HUDEP-2 (cell line): Measurements from ENCODE around the gene DMRTC2.

Source experiments
- DNase-seq, 76 experiments: peaks; one replicate each; lab custom pipeline; 2025; ENCODE audit not compliant: unreplicated experiment in 76 of 76; lab: John Stamatoyannopoulos, UW

DMRTC2 gene

DNA sequence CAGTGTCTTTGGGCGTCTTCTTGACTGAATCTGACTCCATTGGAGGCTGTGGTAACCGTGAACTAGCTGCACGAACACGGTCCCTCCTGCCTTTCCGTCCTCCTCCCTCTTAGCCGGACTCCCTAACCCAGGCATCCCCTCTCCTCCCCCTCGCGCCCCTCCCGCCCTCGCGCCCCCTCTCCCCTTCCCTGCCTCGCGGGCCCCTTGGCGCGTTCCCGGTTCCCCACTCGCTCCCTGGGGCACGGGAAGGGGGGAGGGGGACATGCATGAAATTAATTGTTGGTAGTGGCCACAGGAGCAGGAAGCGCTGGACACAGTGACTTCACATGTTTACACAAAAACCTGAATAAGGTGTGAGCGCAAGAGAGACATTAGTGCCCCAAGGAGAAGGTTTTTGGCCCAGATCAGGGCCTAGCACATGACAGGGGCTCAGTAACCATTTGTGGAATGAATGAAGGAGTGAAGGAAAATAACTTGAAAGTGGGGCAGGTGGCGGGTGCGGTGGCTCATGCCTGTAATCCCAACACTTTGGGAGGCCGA is 279 bp downstream of the DMRTC2 start:
- DNase-seq: no peak

DNA sequence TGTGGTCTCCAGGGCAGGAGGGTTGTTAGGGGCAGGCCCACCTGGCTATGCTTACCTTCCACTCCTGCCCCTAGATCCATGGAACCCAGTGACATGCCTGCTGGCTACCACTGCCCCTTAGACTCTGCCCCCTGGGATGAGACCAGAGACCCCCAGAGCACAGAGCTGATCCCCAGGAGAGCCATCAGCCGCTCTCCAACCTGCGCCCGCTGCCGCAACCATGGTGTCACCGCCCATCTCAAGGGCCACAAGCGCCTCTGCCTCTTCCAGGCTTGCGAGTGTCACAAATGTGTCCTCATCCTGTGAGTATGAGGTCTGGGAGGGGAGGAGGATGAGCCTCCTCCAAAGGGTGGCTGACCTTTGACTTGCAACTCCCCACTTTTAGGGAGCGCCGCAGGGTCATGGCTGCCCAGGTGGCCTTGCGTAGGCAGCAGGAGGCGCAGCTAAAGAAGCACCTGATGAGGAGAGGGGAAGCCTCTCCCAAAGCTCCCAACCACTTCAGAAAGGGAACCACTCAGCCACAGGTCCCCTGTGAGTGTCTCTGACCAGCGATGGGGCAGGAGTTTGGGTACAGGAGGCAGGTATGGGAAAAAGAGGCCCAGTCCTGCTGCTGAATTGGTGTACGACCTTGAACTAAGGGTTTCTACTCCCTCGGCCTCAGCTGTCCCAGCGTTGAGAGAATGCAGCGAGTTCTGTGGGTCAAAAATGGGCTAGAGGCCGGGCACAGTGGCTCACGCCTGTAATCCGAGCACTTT is 2.7 kb downstream of the DMRTC2 start:
- no peak for DNase-seq

DNA sequence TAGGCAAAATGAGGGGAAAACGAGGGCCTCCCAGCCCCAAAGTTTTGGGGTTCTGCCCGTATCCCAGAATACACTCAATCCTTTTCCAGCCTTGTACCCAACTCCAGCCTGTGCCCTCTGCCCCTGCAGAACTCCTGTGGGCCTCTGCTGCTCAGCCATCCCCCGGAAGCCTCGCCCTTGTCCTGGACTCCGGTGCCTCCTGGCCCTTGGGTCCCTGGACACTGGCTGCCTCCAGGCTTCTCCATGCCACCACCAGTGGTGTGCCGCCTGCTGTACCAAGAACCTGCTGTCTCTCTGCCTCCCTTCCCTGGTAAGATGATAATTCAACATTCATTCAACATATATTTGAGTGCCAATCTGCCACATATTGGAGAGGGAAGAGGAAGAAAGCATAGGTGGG is 3.8 kb downstream of the DMRTC2 start:
- DNase-seq: no peak

DNA sequence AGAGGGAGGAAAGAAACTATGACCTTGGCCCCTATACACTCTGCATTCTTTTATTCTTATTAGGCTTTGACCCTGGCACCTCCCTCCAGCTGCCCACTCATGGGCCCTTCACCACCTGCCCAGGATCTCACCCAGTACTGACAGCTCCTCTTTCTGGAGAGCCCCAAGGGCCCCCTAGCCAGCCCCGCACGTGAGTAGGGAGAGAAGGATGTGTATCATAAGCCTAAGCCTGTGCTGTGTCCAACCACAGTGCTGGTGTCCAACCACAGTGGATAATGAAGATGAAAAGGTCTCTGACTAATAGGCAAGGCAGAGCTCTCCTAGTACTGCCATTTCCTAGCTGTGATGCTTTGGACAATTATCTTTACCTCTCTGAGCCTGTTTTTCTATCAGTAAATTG is 4.2 kb downstream of the DMRTC2 start:
- DNase-seq: no peak

DNA sequence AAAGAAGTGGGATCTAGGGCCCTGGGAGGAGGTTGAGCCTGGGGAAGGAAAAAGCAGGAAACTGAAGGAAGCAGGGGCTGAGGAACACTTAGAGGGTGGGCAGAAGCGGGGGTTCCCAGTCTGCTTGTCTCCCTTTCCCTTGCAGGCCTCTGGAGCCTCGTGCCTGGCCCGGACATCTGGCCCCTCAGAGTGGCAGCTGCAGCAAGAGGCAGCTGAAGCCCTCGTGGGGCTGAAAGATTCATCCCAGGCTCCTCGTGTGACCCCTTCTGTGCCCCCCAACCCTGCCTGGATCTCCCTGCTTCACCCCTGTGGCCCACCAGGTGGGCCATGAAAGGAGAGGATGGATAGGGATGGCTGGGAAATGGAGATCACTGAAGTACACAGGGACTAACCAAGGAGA is 5.5 kb downstream of the DMRTC2 start:
- no peak for DNase-seq

DNA sequence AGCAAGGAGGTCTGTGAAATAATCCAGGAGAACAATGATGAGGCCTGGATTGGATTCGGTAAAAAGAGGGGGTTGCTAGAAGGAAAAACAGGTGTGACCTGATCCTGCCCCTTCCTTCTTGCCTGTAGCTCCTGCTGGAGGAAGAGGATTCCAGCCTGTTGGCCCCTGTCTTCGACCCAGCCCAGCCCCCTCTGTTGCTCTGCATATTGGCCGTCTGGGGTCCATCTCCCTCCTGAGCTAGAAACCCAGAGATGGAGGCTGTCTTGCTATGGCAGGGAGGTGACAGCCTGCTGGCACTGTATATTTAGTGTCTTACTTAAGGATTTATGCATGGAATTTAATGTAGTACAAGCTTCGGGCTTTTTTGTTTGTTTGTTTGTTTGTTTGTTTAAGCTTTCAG is 6.6 kb downstream of the DMRTC2 start:
- no peak for DNase-seq

DNA sequence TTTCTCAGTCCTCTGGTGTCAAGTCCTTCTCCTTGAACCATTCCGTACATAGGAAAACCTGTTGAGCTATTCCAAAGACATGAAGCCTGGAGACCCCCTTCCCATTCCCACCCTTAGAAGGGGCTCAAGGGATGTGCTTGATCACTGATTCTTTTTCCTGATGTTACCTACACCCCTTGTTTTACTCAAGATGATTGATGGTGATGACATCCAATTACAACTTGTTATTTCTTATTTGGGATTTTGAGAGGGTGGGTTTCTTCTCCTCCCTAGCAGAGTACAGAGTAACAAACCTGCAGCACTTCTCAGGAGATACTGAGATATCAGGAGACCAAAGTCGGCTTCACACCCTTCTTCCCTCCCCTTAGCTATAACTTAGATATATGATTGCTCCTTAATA is 8.5 kb downstream of the DMRTC2 start:
- DNase-seq: no peak

DNA sequence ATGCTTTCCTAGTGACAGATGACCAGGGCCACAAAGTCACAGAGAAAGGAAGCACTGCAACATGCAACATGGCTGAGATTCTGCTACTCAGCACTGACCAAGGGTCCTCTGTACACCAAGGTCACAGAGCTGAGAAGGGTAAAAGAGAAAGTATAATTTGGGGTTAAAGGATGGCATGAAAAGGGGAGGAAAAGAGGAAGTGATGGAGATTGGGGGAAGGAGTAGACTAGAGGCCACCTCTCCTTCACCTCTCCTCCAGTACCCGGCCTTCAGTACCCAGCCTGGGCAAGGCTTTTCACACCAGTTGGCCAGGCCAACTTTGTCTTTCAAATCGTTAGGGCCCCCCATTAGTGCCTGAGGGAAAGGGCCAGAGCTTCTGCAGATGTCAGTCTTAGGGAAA is 8.9 kb downstream of the DMRTC2 start:
- no peak for DNase-seq

DNA sequence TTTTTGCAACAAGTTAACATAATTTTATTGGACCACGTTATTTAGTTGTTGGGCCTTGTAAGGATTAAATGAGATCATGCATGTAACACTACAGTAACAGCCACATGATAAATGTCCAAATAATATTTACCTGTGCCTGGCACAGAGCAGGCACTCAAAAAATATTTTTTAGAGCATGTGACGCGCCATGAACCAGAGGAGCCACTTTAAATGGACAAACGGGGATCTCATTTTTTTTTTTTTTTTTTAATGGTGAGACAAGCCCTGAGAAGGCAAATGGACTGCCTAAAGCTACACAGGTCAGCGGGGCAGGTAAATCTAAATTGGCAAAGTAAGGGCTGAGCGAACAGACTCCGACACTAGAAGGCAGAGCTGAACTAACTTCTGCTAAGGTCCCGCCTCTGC is 14.4 kb downstream of the DMRTC2 start:
- DNase-seq: no peak

DNA sequence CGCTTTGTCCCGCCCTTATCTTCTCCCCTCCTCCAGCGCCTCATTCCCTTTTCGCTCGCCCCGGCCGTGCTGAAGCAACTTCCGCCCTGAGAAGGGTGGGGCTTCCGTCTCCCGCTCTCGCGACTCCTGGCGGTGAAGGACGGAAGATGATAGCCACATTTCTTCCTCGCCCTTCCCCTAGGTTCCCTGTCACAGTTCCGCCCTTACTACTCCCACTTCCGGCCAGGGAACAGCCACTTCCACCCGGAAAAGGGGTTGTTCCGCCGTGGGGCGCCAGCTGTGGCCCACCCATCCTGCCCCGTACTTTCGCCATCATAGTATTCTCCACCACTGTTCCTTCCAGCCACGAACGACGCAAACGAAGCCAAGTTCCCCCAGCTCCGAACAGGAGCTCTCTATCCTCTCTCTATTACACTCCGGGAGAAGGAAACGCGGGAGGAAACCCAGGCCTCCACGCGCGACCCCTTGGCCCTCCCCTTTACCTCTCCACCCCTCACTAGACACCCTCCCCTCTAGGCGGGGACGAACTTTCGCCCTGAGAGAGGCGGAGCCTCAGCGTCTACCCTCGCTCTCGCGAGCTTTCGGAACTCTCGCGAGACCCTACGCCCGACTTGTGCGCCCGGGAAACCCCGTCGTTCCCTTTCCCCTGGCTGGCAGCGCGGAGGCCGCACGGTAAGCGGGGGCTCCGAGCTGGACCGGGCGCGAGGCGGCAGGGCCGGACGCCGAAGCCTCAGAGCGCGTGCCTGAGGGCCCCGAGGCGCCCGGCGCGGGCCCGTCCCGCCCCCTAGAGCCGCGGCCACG is 15.0 kb downstream of the DMRTC2 start, which contains the start of gene RPS19:
Gene RPS19 (plus strand): TSS at position 638 of the 801 bp plus-strand sequence. CDS start 520 bp downstream, outside the sequence.
- DNase-seq: peak; percentile 89 to 100 (median 99)

DNA sequence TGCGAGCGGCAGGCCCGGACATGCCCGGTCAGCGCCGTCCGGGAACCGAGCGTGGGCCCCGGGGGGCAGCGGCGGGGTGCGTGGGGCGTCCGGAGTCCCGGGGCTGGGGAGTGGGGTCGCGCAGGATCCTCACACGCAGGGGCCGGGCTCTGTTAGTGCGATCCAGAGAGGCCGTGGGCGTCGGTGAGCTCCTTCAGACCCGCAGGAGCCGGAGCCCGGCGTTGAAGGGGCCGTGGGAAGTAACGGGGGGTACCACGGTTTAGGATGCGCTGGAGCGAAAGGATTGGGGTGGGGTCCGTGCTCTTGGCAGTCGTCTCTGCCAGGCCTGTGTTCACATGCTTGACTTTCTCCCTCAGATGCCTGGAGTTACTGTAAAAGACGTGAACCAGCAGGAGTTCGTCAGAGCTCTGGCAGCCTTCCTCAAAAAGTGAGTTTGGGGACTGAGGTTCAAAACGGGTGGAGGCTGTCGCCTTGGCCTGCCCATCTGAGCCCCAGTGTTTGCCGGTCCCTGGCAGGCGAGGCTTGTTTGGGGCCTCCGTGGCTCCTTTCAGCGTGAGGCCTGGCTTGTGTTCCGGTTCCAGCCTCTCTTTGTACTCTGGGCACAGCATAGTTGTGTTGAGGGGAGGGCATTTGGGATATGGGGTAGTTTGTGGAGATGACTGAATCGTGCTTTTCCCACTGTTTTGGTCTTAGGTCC is 15.7 kb downstream of the DMRTC2 start:
- DNase-seq: peak in 14 of 76 experiments; percentile 19 to 80 (median 34)

DNA sequence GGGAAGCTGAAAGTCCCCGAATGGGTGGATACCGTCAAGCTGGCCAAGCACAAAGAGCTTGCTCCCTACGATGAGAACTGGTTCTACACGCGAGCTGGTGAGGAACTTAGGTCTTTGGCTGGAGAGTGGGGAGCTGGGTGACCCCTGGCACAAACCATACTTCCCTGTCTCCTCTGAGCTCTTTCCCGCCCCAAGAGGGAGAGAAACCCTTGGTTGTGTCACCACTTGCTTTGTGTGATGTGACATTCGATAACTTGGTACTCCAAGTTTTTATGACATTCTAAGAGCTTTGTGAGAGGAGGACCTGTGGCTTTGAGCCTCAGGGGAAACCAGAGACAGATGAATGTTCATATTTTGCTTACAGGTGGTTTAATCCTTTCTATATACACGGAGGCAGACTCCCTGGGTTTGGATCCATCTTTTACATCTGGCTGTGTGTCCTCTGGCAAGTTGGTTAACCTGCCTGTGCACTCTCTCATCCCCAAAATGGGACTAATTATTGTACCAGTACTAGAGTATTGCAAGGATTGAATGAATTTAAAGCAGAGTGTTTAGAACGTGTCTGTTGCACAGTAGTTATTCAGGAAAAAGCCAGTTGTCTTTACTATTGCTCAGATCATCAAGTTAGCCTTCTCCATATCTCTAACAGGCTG is 16.4 kb downstream of the DMRTC2 start:
- DNase-seq: peak in 2 of 76 experiments; percentile 3 to 24

DNA sequence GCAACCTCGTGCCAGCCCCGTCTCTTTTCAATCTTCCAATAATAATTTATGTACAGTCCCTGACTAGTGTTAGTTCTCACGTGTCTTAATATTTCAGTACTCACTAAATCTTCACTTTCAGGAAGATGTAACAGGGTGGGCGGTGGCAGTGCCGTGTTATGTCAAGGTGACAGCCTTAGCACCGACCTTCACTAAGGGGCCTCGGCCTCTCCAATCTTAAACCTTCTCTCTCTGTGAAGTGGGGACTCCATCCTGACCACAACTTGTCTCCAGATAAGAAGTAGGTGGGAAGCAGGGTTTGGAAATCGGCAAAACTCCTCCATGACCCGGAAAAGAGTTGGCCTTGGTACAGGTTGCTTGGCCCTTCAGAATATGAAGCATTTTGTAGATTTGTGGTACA is 17.0 kb downstream of the DMRTC2 start:
- no peak for DNase-seq

DNA sequence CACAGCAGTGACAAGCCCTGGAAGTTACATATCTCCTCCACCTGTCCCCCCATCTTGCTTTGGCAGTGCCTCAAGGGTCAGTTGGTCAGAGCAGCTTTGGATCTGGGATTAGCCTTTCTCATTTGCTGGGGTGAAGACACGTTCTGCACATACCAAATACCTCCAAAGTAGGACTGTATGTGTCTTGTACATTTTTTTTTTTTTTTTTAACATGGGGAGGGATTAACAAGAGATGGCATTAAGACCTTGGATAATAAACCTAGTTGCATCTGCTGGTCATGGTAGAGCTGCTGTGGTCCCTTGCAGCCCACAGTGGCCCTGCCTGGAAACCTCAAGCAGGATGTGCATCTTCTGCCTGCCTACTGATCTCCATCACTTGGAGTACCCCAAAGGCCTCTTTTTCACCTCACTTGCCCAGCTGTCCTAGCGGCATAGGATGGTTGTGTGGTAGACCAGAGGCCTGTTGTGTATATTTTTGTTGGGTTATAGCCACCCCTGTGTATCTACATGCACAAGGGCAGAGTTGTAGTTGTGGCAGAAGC is 17.7 kb downstream of the DMRTC2 start:
- DNase-seq: no peak

DNA sequence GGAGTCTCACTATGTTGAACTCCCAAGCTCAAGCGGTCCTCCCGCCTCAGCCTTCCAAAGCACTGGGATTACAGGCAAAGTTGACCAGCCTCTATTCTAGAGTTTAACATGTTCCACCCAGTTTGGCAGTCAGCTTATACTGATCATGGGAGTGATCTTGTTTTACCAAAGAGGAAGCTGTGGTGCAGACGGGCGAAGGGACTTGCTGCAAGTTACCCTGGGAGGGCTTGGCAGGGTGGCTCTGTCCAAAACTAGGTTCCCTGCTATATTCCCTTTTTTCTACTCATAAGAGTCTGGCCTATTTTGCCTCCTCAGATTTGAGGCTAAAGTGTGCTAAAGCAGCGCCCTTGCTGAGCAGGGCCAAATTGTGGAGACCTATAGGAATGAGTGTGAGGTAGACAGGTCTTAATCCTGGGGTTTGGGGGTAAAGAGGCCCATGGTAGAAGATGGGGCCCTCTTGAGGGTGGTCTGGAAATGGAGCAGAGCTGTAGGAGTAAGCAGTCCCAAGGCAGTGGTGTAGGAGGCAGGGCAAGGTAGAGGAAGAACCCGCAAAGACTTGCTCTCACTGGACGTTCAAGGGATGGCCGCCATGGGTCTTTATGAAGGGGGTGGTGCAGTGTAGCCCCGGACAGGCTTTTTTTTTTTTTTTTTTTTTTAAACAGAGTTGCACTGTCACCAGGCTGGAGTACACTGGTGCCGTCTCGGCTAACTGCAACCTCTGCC is 18.5 kb downstream of the DMRTC2 start:
- peak in 2 of 76 experiments; percentile 31 to 45 for DNase-seq

DNA sequence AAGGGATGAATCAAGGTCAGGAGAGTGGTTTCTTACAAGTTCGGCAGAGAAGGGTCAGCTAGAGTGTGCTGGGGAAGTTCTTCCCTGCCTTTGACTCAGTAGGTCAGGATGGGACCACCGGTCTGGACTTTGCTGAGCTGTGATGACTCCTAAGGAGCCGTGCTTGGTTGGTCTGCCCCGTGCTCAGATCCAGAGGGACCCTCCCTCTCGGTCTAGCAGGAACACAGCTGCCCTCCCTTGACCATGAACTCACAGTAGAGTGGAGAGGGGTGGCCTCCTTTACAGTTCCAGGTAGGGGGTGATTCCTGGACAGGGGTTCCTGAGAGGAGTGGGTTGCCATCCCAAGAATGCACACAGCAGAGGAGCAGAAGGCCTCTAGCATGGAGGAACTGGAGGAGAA is 19.5 kb downstream of the DMRTC2 start:
- DNase-seq: no peak

DNA sequence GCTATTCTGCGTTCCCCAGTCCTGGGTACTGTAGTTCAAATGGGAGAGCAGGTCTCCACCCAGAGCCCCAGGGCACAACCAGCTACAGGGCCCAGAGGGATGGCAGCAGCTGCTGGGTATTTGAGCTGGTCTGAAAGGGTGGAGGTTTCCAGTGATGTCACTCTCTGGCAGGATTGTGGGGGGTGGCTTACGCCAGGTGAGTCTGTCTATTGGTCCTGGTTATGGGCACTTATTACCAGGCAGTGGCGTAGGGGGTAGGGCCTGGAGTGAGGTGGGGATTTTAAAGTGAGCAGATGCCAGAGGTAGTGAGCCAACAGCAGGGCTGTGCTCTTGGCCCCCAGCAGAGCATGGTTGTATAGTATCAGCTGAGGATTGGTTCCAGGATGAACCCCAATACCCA is 21.4 kb downstream of the DMRTC2 start:
- no peak for DNase-seq

DNA sequence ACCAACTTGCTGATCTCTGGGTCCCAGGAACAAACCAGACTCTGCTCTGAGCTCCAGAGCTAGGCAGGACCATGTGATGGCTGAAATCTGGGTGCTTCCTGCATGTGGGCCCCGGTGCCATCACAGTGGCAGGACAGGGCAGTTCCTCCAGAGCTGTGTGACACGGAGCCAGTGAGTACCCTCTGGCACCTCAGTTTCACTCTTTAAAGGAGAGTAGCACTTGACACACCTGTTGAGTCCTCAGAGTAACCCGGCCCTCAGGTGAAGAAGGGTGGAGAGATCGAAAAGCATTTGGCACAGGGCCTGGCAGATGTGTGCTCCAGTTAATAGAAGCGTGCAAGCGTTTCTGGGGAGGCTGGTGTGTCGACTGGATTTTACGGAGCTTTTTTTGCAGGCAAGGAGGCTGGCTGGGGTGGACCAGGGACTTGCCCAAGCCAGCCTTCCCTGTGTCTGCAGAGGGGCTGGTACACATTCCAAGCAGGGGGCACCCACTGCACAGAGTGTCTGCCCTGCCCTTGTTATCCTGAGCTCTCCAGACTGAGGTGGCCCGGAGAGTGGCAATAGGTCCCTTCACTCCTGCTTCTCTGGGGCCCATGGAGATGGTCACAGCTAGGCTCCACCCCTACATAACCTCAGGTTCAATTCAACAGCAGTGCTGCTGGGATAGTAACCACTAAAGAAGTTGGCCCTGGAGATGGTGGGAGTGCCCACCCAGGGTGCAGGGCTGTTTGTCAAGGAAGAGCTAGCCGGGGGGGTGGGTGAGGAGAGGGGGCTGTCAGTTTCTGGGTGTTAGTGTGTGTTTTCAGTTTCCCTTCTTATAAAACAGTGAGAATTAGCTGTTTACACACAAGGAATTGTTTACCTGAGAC is 23.5 kb downstream of the DMRTC2 start:
- no peak for DNase-seq

DNA sequence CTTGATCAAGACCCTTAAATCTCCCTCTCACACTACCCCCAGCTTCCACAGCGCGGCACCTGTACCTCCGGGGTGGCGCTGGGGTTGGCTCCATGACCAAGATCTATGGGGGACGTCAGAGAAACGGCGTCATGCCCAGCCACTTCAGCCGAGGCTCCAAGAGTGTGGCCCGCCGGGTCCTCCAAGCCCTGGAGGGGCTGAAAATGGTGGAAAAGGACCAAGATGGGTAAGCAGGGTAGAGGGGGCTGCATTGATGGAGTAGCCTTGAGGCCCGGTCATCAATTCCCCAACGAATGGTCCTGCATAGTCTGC is 24.1 kb downstream of the DMRTC2 start:
- DNase-seq: no peak
